Ramos (cell line): ENCODE results near the gene CACNB2.
"Not testable (repeated sequence)": the region's sequence is repeated elsewhere in the genome, so short reads cannot be mapped to it uniquely, and the experiment has no call there.

Experiments used
- in situ Hi-C: fragments of 300-500 bp; cut with MboI; formaldehyde crosslinking; loops from one replicate; pipeline ENCODE4 v1.14.3; 2022; ENCODE audit warnings: low sequenced_read_pairs; ENCODE audit not compliant: unreplicated experiment

The CACNB2 gene

GRCh38 chr10:18195060-18195799, 55.0 kb downstream of the CACNB2 start:
- in situ Hi-C loops: no loop called here

- in situ Hi-C loops: no loop called here
These were observed 56.8 kb downstream of the CACNB2 start for GRCh38 chr10:18196806-18197550.

- in situ Hi-C loops: no loop called here
These were observed 57.5 kb downstream of the CACNB2 start for GRCh38 chr10:18197706-18198105.

GRCh38 chr10:18201877-18202276, 61.7 kb downstream of the CACNB2 start:
- in situ Hi-C loops: no loop called here

- in situ Hi-C loops: no loop called here
These were observed 62.6 kb downstream of the CACNB2 start for GRCh38 chr10:18202680-18203460.

GRCh38 chr10:18203471-18203870, 63.2 kb downstream of the CACNB2 start:
- in situ Hi-C loops: no loop called here

- in situ Hi-C loops: no loop called here
These were observed 64.0 kb downstream of the CACNB2 start for GRCh38 chr10:18204039-18204835.

- in situ Hi-C loops: no loop called here
These were observed 65.0 kb downstream of the CACNB2 start for GRCh38 chr10:18205098-18205834.

- in situ Hi-C loops: not testable (repeated sequence)
These were observed 68.0 kb downstream of the CACNB2 start for GRCh38 chr10:18208186-18208585.

- in situ Hi-C loops: no loop called here
These were observed 69.0 kb downstream of the CACNB2 start for GRCh38 chr10:18209241-18209640.

GRCh38 chr10:18210711-18211110, 70.5 kb downstream of the CACNB2 start:
- in situ Hi-C loops: loop anchor here (10.0 kb wide), 1 partner anchor 366 kb away; no protein-coding TSS in a partner anchor

- in situ Hi-C loops: loop anchor here (10.0 kb wide), 1 partner anchor 367 kb away; no protein-coding TSS in a partner anchor
These were observed 71.6 kb downstream of the CACNB2 start for GRCh38 chr10:18211862-18212261.

- in situ Hi-C loops: loop anchor here (10.0 kb wide), 1 partner anchor 368 kb away; no protein-coding TSS in a partner anchor
These were observed 73.0 kb downstream of the CACNB2 start for GRCh38 chr10:18213271-18213670.

GRCh38 chr10:18214691-18215563, 74.7 kb downstream of the CACNB2 start:
- in situ Hi-C loops: loop anchor here (10.0 kb wide), 1 partner anchor 370 kb away; no protein-coding TSS in a partner anchor

- in situ Hi-C loops: loop anchor here (10.0 kb wide), 1 partner anchor 372 kb away; no protein-coding TSS in a partner anchor
These were observed 76.3 kb downstream of the CACNB2 start for GRCh38 chr10:18216482-18216881.

GRCh38 chr10:18217577-18217976, 77.4 kb downstream of the CACNB2 start:
- in situ Hi-C loops: loop anchor here (10.0 kb wide), 1 partner anchor 373 kb away; no protein-coding TSS in a partner anchor

- in situ Hi-C loops: loop anchor here (10.0 kb wide), 1 partner anchor 374 kb away; no protein-coding TSS in a partner anchor
These were observed 78.9 kb downstream of the CACNB2 start for GRCh38 chr10:18219146-18219545.

- in situ Hi-C loops: no loop called here
These were observed 80.9 kb downstream of the CACNB2 start for GRCh38 chr10:18221123-18221522.
